ENCODE measurements around the gene KAT14. TPM values are rescaled to one million over a fixed set of nuclear protein-coding genes. Genes with fewer than 3 reads are reported as not detected.

The KAT14 gene
- total RNA-seq, 4 donors from 2014 or later = 17.3 to 58.0 (median 24.0) TPM

- 58 to 94% methylated on average over 2 to 3 of the region's 3 CpGs for WGBS, 2 donors (ENCODE audit: low coverage in 1 of 2)
- Histone ChIP-seq H3K4me3 (no peak overlapping the region), H3K9me3 (no peaks in the 10 kb centered on the region), H3K27ac (no peak overlapping the region), H3K4me1 (no peaks in the 10 kb centered on the region), H3K36me3 (no peaks in the 10 kb centered on the region), H3K27me3 (peaks cover 5% of the 10 kb centered on the region)
- TF ChIP-seq POLR2AphosphoS5 (IDR thresholded peaks at IDR 0.05) (no peak), POLR2A (IDR thresholded peaks at IDR 0.05) (no peak), EP300 (IDR thresholded peaks at IDR 0.05; ENCODE audit: low read depth) (no peak)
- TF ChIP-seq, protein P1, sequence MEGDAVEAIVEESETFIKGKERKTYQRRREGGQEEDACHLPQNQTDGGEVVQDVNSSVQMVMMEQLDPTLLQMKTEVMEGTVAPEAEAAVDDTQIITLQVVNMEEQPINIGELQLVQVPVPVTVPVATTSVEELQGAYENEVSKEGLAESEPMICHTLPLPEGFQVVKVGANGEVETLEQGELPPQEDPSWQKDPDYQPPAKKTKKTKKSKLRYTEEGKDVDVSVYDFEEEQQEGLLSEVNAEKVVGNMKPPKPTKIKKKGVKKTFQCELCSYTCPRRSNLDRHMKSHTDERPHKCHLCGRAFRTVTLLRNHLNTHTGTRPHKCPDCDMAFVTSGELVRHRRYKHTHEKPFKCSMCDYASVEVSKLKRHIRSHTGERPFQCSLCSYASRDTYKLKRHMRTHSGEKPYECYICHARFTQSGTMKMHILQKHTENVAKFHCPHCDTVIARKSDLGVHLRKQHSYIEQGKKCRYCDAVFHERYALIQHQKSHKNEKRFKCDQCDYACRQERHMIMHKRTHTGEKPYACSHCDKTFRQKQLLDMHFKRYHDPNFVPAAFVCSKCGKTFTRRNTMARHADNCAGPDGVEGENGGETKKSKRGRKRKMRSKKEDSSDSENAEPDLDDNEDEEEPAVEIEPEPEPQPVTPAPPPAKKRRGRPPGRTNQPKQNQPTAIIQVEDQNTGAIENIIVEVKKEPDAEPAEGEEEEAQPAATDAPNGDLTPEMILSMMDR (IDR thresholded peaks at IDR 0.05) = no peak
- intact Hi-C loops (cut with DNase I; ENCODE audit: low total_unique reads) = no loop called here
- in situ Hi-C loops (cut with MboI; ENCODE audit: low pct_ligation_motif_present in 1 of 4, low pct_unique_long_range_greater_than_20kb in 1 of 4, low sequenced_read_pairs in 3 of 4) = no loop called here
- DNase-seq = no peak
Observed at GRCh38 chr20:18233408-18233943, 95.8 kb downstream of the KAT14 start.

Small RNAs within 50 kb of the gene (small RNA-seq; reads per million reads assigned to genes)
- gene RF00019 (0 reads per million in 4 donors), gene RNU7-137P (0 reads per million in 4 donors)

Other genes starting within 250 kb of the KAT14 start
- gene SNX5, start 169.1 kb upstream of the KAT14 start, total RNA-seq = 100 to 1,000 TPM in 2 of 4 donors, 10 to 100 TPM in 2; 91.9 to 160 (median 122) TPM
- 10 to 100 TPM in 3 of 4 donors, 1 to 10 TPM in 1; 4.1 to 18.8 (median 14.3) TPM for gene MGME1, start 168.8 kb upstream of the KAT14 start, total RNA-seq
- 10 to 100 TPM; 28.4 to 87.6 (median 48.3) TPM for gene OVOL2, start 79.9 kb upstream of the KAT14 start, total RNA-seq
- gene PET117, start within 50 bp of the KAT14 start, total RNA-seq = 10 to 100 TPM in 2 of 4 donors, 1 to 10 TPM in 2; 2.8 to 17.7 (median 11.2) TPM
- 10 to 100 TPM; 12.7 to 24.3 (median 17.5) TPM for gene ZNF133, start 150.7 kb downstream of the KAT14 start, total RNA-seq